ENCODE measurements around the gene CTDSP2.
"Not testable (repeated sequence)": the region's sequence is repeated elsewhere in the genome, so short reads cannot be mapped to it uniquely, and the experiment has no call there.

The CTDSP2 gene

GRCh38 chr12:57783861-57784260 lies 62.7 kb downstream of the CTDSP2 start:
- DNase-seq (ENCODE audit: insufficient read length, low spot score) (no peak), FAIRE-seq (no peak)

- FAIRE-seq (no peak), DNase-seq (ENCODE audit: insufficient read length, low spot score) (no peak)
Measured at GRCh38 chr12:57783466-57783801, 63.1 kb downstream of the CTDSP2 start.

GRCh38 chr12:57782608-57783465 lies 63.7 kb downstream of the CTDSP2 start, which contains the start of gene TSFM:
TSFM (plus strand) TSS chr12:57782787; CDS start chr12:57782802, 15 bp downstream.
- peak; percentile 82 for FAIRE-seq

GRCh38 chr12:57782243-57782607 lies 64.3 kb downstream of the CTDSP2 start:
- no peak for FAIRE-seq

More at GRCh38 chr12:57782608-57783465, 63.7 kb downstream of the CTDSP2 start, which contains the start of gene TSFM:
- DNase-seq (ENCODE audit: insufficient read length, low spot score): peak; percentile 79

GRCh38 chr12:57781801-57782200 lies 64.7 kb downstream of the CTDSP2 start:
- FAIRE-seq: no peak
- DNase-seq (ENCODE audit: insufficient read length, low spot score): no peak

More at GRCh38 chr12:57782243-57782607, 64.3 kb downstream of the CTDSP2 start:
- no peak for DNase-seq (ENCODE audit: insufficient read length, low spot score)

GRCh38 chr12:57781244-57781643 lies 65.3 kb downstream of the CTDSP2 start:
- FAIRE-seq (no peak), DNase-seq (ENCODE audit: insufficient read length, low spot score) (no peak)

- FAIRE-seq (no peak), DNase-seq (ENCODE audit: insufficient read length, low spot score) (no peak)
Measured at GRCh38 chr12:57780284-57780897, 66.1 kb downstream of the CTDSP2 start.

GRCh38 chr12:57779736-57780135 lies 66.8 kb downstream of the CTDSP2 start:
- FAIRE-seq: no peak
- no peak for DNase-seq (ENCODE audit: insufficient read length, low spot score)

GRCh38 chr12:57777911-57778310 lies 68.6 kb downstream of the CTDSP2 start:
- DNase-seq (ENCODE audit: insufficient read length, low spot score): no peak
- no peak for FAIRE-seq

GRCh38 chr12:57777367-57777766 lies 69.2 kb downstream of the CTDSP2 start:
- DNase-seq (ENCODE audit: insufficient read length, low spot score) (no peak), FAIRE-seq (no peak)

- DNase-seq (ENCODE audit: insufficient read length, low spot score): no peak
- no peak for FAIRE-seq
Measured at GRCh38 chr12:57776247-57776587, 70.3 kb downstream of the CTDSP2 start.

GRCh38 chr12:57775563-57776246 lies 70.8 kb downstream of the CTDSP2 start:
- FAIRE-seq: no peak

GRCh38 chr12:57775044-57775443 lies 71.5 kb downstream of the CTDSP2 start:
- FAIRE-seq: no peak
- DNase-seq (ENCODE audit: insufficient read length, low spot score): no peak

More at GRCh38 chr12:57775563-57776246, 70.8 kb downstream of the CTDSP2 start:
- no peak for DNase-seq (ENCODE audit: insufficient read length, low spot score)

GRCh38 chr12:57774634-57775033 lies 71.9 kb downstream of the CTDSP2 start:
- FAIRE-seq; DNase-seq (ENCODE audit: insufficient read length, low spot score): not testable (repeated sequence)

- no peak for FAIRE-seq
- DNase-seq (ENCODE audit: insufficient read length, low spot score): peak; percentile 57
Measured at GRCh38 chr12:57772429-57773322, 73.9 kb downstream of the CTDSP2 start, which contains the start of gene EEF1AKMT3. EEF1AKMT3 (plus strand) TSS chr12:57772614; CDS start chr12:57772725, 111 bp downstream.

- FAIRE-seq (peak; percentile 72), DNase-seq (ENCODE audit: insufficient read length, low spot score) (peak; percentile 94)
Measured at GRCh38 chr12:57771873-57772428, 74.6 kb downstream of the CTDSP2 start, which contains the start of gene METTL1. METTL1 (minus strand) TSS chr12:57772105; CDS start chr12:57772083, 22 bp downstream.

GRCh38 chr12:57771236-57771872 lies 75.2 kb downstream of the CTDSP2 start:
- DNase-seq (ENCODE audit: insufficient read length, low spot score) (peak; percentile 90), FAIRE-seq (no peak)

- DNase-seq (ENCODE audit: insufficient read length, low spot score) (no peak), FAIRE-seq (no peak)
Measured at GRCh38 chr12:57770734-57771133, 75.8 kb downstream of the CTDSP2 start.

Measured in HTR-8/SVneo (cell line).